AG04449 (cell line): ENCODE results near the gene C3orf62.

Source experiments
- CTCF ChIA-PET: fragments of 350-600 bp; formaldehyde crosslinking; extraction: SDS; loops from one replicate; lab custom pipeline; 2021; ENCODE audit warnings: antibody characterized with exemption; lab: Yijun Ruan, JAX
- POLR2A ChIA-PET: fragments of 400-600, 350-600 bp; formaldehyde crosslinking; extraction: SDS; loops from one replicate; lab custom pipeline; 2020; ENCODE audit warnings: antibody characterized with exemption, inconsistent platforms; lab: Yijun Ruan, JAX
- DNase-seq: peaks from one replicate; pipeline ENCODE4 v3.0.0-alpha.2; 2010; ENCODE audit warnings: low read depth, low spot score
- H3K4me3 ChIP-seq: 2 replicates; pipeline ENCODE4 v1.5.1; 2011; ENCODE audit warnings: low read depth, mild to moderate bottlenecking, control low read depth, low read length
- CTCF ChIP-seq: IDR thresholded peaks from one replicate; pipeline ENCODE4 v1.5.1; 2011; ENCODE audit warnings: mild to moderate bottlenecking, moderate library complexity, low read length, control low read depth, inconsistent platforms; ENCODE audit not compliant: insufficient read depth; ENCODE audit errors: missing control alignments

Gene C3orf62

GRCh38 chr3:49295489-49296058 is 18.5 kb upstream of the C3orf62 start:
- CTCF ChIA-PET = interaction anchor here (2.5 kb wide), 1 partner anchor 155 kb away, joined by 14 read pairs; no protein-coding TSS in a partner anchor

GRCh38 chr3:49294343-49294742 is 17.3 kb upstream of the C3orf62 start:
- no peak for DNase-seq
- ChIA-PET POLR2A (no interaction called here), CTCF (interaction anchor here (0.7 to 3.2 kb wide), 5 partner anchors 8 to 160 kb away, joined by 3 to 26 read pairs (median 4); no protein-coding TSS in a partner anchor)

More at GRCh38 chr3:49295489-49296058, 18.5 kb upstream of the C3orf62 start:
- no peak for DNase-seq
- TF ChIP-seq CTCF = peak; percentile 36
- POLR2A ChIA-PET = no interaction called here
- H3K4me3 ChIP-seq = no peak overlapping the region

GRCh38 chr3:49283997-49284396 is 7.0 kb upstream of the C3orf62 start:
- ChIA-PET POLR2A (no interaction called here), CTCF (no interaction called here)
- TF ChIP-seq CTCF = no peak
- DNase-seq = no peak
- H3K4me3 ChIP-seq = no peak overlapping the region

More at GRCh38 chr3:49294343-49294742, 17.3 kb upstream of the C3orf62 start:
- TF ChIP-seq CTCF = no peak
- no peak overlapping the region for H3K4me3 ChIP-seq

- CTCF ChIA-PET = interaction anchor here (0.9 to 2.5 kb wide), 5 partner anchors 15 to 169 kb away, joined by 3 to 10 read pairs (median 4); partner anchors contain the start of genes KLHDC8B and USP4
- POLR2A ChIA-PET = no interaction called here
- H3K4me3 ChIP-seq = no peak overlapping the region
- TF ChIP-seq CTCF = no peak
- no peak for DNase-seq
Measured at GRCh38 chr3:49279376-49279775, 2.3 kb upstream of the C3orf62 start.

- DNase-seq = no peak
- CTCF ChIA-PET = interaction anchor here (1.1 to 2.5 kb wide), 6 partner anchors 16 to 170 kb away, joined by 3 to 10 read pairs (median 4); partner anchors contain the start of gene KLHDC8B
- no peak overlapping the region for H3K4me3 ChIP-seq
- POLR2A ChIA-PET = no interaction called here
- TF ChIP-seq CTCF = no peak
Measured at GRCh38 chr3:49278548-49278947, 1.5 kb upstream of the C3orf62 start.

GRCh38 chr3:49277383-49277775 is 347 bp upstream of the C3orf62 start:
- peak overlapping the region; percentile 58 for H3K4me3 ChIP-seq
- TF ChIP-seq CTCF = no peak
- DNase-seq = no peak
- ChIA-PET CTCF (interaction anchor here (1.9 to 3.0 kb wide), 3 partner anchors 106 to 171 kb away, joined by 9 to 14 read pairs (median 10); partner anchors contain the start of gene KLHDC8B), POLR2A (interaction anchor here (0.6 kb wide), 1 partner anchor 20 kb away, joined by 3 read pairs; no protein-coding TSS in a partner anchor)
